Stomach smooth muscle (tissue), 2 donors: ENCODE measurements around the gene FAM131C.
"Not testable (repeated sequence)": the region's sequence is repeated elsewhere in the genome, so short reads cannot be mapped to it uniquely, and the experiment has no call there.

Experiments used
- H3K27ac ChIP-seq: one replicate; pipeline ENCODE4 v1.7.0; 2013; ENCODE audit warnings: mild to moderate bottlenecking, low read length, inconsistent platforms
- H3K27me3 ChIP-seq, 2 donors: one replicate each; pipeline ENCODE4 v1.7.0; 2013; ENCODE audit warnings: low read length in 2 of 2; ENCODE audit not compliant: insufficient read depth in 2 of 2, control insufficient read depth in 1 of 2
- H3K36me3 ChIP-seq, 2 donors: one replicate each; pipeline ENCODE4 v1.7.0; 2013; ENCODE audit warnings: low read length in 2 of 2; ENCODE audit not compliant: control insufficient read depth in 2 of 2, insufficient read depth in 2 of 2
- H3K4me1 ChIP-seq: one replicate; pipeline ENCODE4 v1.7.0; 2013; ENCODE audit warnings: low read length; ENCODE audit not compliant: control insufficient read depth, insufficient read depth
- H3K4me3 ChIP-seq, 2 donors: one replicate each; pipeline ENCODE4 v1.7.0; 2013; ENCODE audit warnings: low read length in 2 of 2
- H3K9ac ChIP-seq, 2 donors: one replicate each; pipeline ENCODE4 v1.7.0; 2013; ENCODE audit warnings: low read length in 2 of 2, mild to moderate bottlenecking in 1 of 2
- H3K9me3 ChIP-seq, 2 donors: one replicate each; pipeline ENCODE4 v1.7.0; 2013; ENCODE audit warnings: low read length in 2 of 2; ENCODE audit not compliant: control insufficient read depth in 2 of 2
- donor health status: healthy.
- donor health status: Pancreatic carcinoma.

The FAM131C gene

GRCh38 chr1:16116002-16116401, 42.6 kb upstream of the FAM131C start:
- H3K9ac ChIP-seq = no peak overlapping the region
- no peaks in the 10 kb centered on the region for H3K36me3 ChIP-seq
- H3K4me3 ChIP-seq = no peak overlapping the region
- no peak overlapping the region for H3K27ac ChIP-seq
- peaks cover 0 to 2% of the 10 kb centered on the region in 2 donors for H3K27me3 ChIP-seq
- no peaks in the 10 kb centered on the region for H3K4me1 ChIP-seq
- H3K9me3 ChIP-seq = no peaks in the 10 kb centered on the region

GRCh38 chr1:16115468-16115983, 42.1 kb upstream of the FAM131C start:
- Histone ChIP-seq H3K9ac (no peak overlapping the region), H3K4me1 (no peaks in the 10 kb centered on the region), H3K9me3 (no peaks in the 10 kb centered on the region), H3K36me3 (no peaks in the 10 kb centered on the region), H3K27ac (no peak overlapping the region), H3K4me3 (no peak overlapping the region), H3K27me3 (peaks cover 0 to 2% of the 10 kb centered on the region in 2 donors)

GRCh38 chr1:16114527-16115467, 41.3 kb upstream of the FAM131C start:
- Histone ChIP-seq H3K27ac (no peak overlapping the region), H3K9me3 (no peaks in the 10 kb centered on the region), H3K4me1 (no peaks in the 10 kb centered on the region), H3K9ac (no peak overlapping the region), H3K4me3 (no peak overlapping the region), H3K27me3 (peaks cover 0 to 2% of the 10 kb centered on the region in 2 donors), H3K36me3 (no peaks in the 10 kb centered on the region)

DNA sequence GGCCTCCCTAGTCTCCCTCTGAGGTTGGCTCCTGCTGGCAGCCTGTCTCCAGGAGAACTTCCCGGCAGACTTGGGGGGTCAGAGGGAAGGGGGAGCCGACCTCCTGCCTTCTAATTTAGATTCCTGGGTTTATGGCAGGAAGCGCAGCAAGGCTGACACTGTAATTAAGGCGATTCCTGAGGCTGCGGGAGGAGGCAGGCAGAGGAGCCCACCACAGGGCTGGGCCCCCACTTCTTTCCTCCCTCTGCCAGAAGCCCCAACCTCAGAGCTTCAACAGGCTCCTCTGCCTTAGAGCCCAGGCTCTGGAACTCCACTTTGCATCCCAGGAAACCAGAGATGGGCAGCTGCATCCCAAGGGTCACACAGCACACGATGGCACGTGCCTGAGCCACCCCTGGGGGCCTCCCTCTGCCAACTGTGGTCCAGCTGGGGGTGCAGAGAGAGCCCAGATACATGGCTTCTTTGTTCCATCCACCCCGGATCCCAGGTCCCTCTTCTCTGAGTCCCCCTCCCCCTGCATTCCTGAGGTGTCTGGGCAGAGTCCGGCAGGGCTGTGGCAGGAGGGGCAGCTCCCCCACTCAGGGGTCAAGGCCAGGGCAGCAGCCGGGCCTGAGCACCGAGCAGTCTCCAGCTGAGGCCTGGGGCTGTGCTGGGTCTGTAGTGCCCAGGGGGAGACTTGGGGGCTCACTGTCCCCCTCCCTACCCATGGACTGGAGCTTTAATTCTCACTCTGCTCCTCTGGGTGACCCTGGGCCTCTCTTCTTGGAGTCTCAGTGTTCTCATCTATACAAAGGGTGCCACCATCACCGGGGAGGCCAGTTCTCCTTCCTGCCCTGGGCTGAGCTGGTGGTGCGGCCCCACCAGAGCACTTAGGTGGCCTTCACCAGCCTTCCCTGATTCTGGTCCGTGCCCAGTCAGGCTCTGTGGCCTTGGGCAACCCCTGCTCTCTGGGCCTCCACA, 39.4 kb upstream of the FAM131C start:
- Histone ChIP-seq H3K36me3 (no peaks in the 10 kb centered on the region), H3K27ac (no peak overlapping the region), H3K27me3 (peaks cover 0 to 2% of the 10 kb centered on the region in 2 donors), H3K4me3 (no peak overlapping the region), H3K9me3 (peaks cover 0 to 7% of the 10 kb centered on the region in 2 donors), H3K4me1 (no peaks in the 10 kb centered on the region), H3K9ac (no peak overlapping the region)

DNA sequence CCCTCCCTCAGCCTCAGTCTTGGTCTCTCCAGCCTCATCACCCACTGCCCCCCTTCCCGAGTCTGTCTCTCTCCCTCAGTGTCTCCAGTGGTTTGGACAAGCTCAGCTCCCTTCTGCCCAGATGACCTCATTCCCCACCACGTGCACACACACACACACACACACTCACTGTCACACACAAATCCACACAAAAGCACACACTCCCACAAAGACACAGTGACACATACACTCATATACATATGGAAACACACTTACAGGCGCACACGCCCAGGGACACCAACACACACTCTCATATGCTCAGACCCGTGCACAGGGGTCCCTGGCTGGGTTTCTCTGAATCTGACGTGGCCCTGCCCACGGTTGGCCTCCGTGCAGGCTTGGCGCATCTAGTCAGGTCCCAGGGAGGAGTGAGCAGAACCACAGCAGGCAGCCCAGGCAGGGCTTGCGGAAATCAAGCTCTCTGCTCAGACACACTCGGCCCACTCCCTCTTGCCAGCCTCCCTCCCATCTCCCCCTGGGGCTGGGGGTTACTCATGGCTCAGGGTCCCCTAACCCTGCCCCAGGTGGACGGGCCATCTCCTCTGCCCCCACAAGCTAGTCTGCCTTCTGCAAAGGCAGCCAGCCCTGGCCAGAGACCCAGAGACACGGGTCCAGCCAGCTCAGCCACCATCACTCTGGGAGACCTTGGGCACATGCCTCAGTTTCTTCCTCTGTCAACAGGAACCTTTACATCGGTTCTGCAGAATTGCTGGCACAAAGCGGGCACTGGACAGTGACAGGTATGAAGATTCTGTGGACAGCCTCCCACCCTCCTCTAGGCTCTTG, 38.5 kb upstream of the FAM131C start:
- H3K9ac ChIP-seq = no peak overlapping the region
- H3K27me3 ChIP-seq = peaks cover 0 to 2% of the 10 kb centered on the region in 2 donors
- no peaks in the 10 kb centered on the region for H3K4me1 ChIP-seq
- no peaks in the 10 kb centered on the region for H3K36me3 ChIP-seq
- no peak overlapping the region for H3K4me3 ChIP-seq
- no peak overlapping the region for H3K27ac ChIP-seq
- peaks cover 0 to 7% of the 10 kb centered on the region in 2 donors for H3K9me3 ChIP-seq

DNA sequence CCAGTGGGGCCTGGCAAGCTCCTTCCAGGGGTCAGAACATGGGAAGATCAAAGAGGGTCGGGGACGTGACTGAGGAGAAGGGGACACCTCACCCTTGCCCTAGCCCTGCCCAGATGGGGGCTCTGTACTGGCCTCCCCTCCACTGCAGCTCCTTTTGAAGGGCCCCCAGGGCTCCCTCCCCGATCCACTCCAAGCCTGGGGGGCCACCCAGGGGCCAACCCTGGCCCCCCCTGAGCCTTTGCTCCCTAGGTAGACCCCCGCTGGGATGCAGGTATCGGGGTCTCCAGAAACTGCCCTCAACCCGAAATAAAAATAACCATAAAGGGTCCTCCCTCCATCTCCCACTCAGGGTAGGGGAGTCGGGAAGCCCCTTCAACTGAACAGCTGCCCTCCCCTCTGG, 37.4 kb upstream of the FAM131C start:
- H3K4me3 ChIP-seq = no peak overlapping the region
- H3K9ac ChIP-seq = no peak overlapping the region
- no peaks in the 10 kb centered on the region for H3K36me3 ChIP-seq
- H3K27me3 ChIP-seq = peaks cover 0 to 2% of the 10 kb centered on the region in 2 donors
- H3K4me1 ChIP-seq = no peaks in the 10 kb centered on the region
- H3K9me3 ChIP-seq = peaks cover 0 to 7% of the 10 kb centered on the region in 2 donors
- H3K27ac ChIP-seq = no peak overlapping the region

GRCh38 chr1:16110456-16110855, 37.0 kb upstream of the FAM131C start:
- H3K36me3 ChIP-seq = no peaks in the 10 kb centered on the region
- H3K27me3 ChIP-seq = peaks cover 0 to 2% of the 10 kb centered on the region in 2 donors
- peaks cover 0 to 7% of the 10 kb centered on the region in 2 donors for H3K9me3 ChIP-seq
- H3K4me1 ChIP-seq = no peaks in the 10 kb centered on the region
- no peak overlapping the region for H3K9ac ChIP-seq
- H3K27ac ChIP-seq = no peak overlapping the region
- H3K4me3 ChIP-seq = no peak overlapping the region

DNA sequence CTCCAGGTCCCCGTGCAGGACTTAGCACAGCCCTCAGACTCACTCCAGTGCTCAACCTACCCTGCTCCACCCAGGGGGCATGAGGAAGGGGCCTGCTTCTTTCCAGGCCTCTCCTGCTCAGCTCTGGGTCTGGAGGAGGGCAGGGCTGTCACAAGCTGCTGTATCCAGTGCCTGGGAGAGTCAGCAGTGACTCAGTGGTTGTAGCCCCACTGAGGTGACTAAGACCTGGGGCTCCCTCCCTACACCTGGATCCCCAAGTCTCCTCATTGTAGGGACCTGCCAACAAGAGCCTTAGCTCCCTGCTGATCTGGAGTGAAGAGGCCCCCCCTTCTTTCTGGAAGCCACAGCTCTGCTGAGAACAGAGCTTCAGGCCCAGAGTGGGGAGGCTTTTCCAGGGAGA, 36.1 kb upstream of the FAM131C start:
- H3K27ac ChIP-seq = no peak overlapping the region

GRCh38 chr1:16107039-16107438, 33.6 kb upstream of the FAM131C start:
- not testable (repeated sequence) for H3K36me3 ChIP-seq, H3K27ac ChIP-seq, H3K9me3 ChIP-seq, H3K4me3 ChIP-seq, H3K4me1 ChIP-seq, H3K27me3 ChIP-seq, H3K9ac ChIP-seq

More for the DNA sequence above, 36.1 kb upstream of the FAM131C start:
- H3K9ac ChIP-seq = no peak overlapping the region
- H3K4me1 ChIP-seq = no peaks in the 10 kb centered on the region
- H3K9me3 ChIP-seq = peaks cover 0 to 7% of the 10 kb centered on the region in 2 donors
- no peaks in the 10 kb centered on the region for H3K36me3 ChIP-seq
- H3K4me3 ChIP-seq = no peak overlapping the region
- H3K27me3 ChIP-seq = peaks cover 0 to 2% of the 10 kb centered on the region in 2 donors

- no peaks in the 10 kb centered on the region for H3K4me1 ChIP-seq
- peaks cover 0 to 3% of the 10 kb centered on the region in 2 donors for H3K27me3 ChIP-seq
- no peak overlapping the region for H3K27ac ChIP-seq
- no peaks in the 10 kb centered on the region for H3K9me3 ChIP-seq
- H3K36me3 ChIP-seq = no peaks in the 10 kb centered on the region
- H3K4me3 ChIP-seq = no peak overlapping the region
- no peak overlapping the region for H3K9ac ChIP-seq
Observed at GRCh38 chr1:16101623-16102022, 28.2 kb upstream of the FAM131C start.
